GM12892 (cell line): Measurements from ENCODE around the gene PRG2.

Source experiments
- POLR2A ChIP-seq: IDR thresholded peaks from 2 replicates; pipeline ENCODE4 v1.6.1; 2011; ENCODE audit warnings: low read depth, low read length, control low read depth
- POLR2AphosphoS5 ChIP-seq: IDR thresholded peaks from 2 replicates; pipeline ENCODE4 v1.6.1; 2011; ENCODE audit warnings: low read depth, low read length, control low read depth

- TF ChIP-seq POLR2A, result no peak
- TF ChIP-seq POLR2AphosphoS5, result no peak
Measured at GRCh38 chr11:57338142-57338541, 52.3 kb downstream of the PRG2 start, which contains the start of gene P2RX3.
